PFSK-1 (cell line): ENCODE results near the gene ST7.

Source experiments
- FOXP2 ChIP-seq: optimal IDR thresholded peaks from 2 replicates; pipeline ENCODE3; 2011; ENCODE audit warnings: borderline replicate concordance, control low read depth, inconsistent platforms; ENCODE audit not compliant: insufficient read depth; ENCODE audit errors: extremely low read length, extremely low read depth
- POLR2AphosphoS5 ChIP-seq: IDR thresholded peaks from 2 replicates; pipeline ENCODE4 v1.6.1; 2012; ENCODE audit warnings: low read depth, mild to moderate bottlenecking, control low read depth, low read length, moderate library complexity
- SIN3A ChIP-seq: IDR thresholded peaks from 2 replicates; pipeline ENCODE4 v1.6.1; 2012; ENCODE audit warnings: mild to moderate bottlenecking, low read length, moderate library complexity, borderline replicate concordance; ENCODE audit not compliant: insufficient read depth
- TAF1 ChIP-seq: IDR thresholded peaks from 2 replicates; pipeline ENCODE4 v1.6.1; 2012; ENCODE audit warnings: low read length, control low read depth, borderline replicate concordance; ENCODE audit not compliant: insufficient read depth
- TF ChIP-seq, protein P1 (sequence below), 2 experiments: IDR thresholded peaks; 2 replicates each; pipeline versions ENCODE4 v1.6.1 to v1.8.0; 2011 to 2012; ENCODE audit warnings: low read depth in 2 of 2, low read length in 2 of 2, control low read depth in 1 of 2, inconsistent platforms in 1 of 2, mild to moderate bottlenecking in 1 of 2, moderate library complexity in 1 of 2; ENCODE audit not compliant: insufficient read depth in 1 of 2

The ST7 gene

DNA sequence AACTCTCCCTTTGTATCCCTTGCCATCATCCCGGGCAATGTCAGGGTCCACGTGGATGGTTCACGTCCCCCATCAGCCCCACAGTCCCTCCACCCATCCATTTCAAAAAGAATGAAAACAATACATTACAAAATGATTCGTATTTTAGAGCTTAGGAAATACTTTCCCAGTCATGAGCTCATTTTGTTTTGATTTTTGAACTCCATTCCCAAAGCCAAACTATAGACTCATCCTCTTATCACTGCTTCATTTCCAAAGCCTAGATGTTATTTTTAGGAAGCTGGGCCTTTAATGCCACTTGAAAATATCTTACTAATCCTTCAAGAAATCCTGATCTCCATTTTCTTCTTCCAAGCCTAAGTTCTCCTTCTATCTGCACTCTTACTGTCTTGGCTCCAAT, 297.5 kb downstream of the ST7 start:
- TF ChIP-seq FOXP2 (no peak), POLR2AphosphoS5 (no peak), SIN3A (no peak), TAF1 (no peak)
- TF ChIP-seq, protein P1, sequence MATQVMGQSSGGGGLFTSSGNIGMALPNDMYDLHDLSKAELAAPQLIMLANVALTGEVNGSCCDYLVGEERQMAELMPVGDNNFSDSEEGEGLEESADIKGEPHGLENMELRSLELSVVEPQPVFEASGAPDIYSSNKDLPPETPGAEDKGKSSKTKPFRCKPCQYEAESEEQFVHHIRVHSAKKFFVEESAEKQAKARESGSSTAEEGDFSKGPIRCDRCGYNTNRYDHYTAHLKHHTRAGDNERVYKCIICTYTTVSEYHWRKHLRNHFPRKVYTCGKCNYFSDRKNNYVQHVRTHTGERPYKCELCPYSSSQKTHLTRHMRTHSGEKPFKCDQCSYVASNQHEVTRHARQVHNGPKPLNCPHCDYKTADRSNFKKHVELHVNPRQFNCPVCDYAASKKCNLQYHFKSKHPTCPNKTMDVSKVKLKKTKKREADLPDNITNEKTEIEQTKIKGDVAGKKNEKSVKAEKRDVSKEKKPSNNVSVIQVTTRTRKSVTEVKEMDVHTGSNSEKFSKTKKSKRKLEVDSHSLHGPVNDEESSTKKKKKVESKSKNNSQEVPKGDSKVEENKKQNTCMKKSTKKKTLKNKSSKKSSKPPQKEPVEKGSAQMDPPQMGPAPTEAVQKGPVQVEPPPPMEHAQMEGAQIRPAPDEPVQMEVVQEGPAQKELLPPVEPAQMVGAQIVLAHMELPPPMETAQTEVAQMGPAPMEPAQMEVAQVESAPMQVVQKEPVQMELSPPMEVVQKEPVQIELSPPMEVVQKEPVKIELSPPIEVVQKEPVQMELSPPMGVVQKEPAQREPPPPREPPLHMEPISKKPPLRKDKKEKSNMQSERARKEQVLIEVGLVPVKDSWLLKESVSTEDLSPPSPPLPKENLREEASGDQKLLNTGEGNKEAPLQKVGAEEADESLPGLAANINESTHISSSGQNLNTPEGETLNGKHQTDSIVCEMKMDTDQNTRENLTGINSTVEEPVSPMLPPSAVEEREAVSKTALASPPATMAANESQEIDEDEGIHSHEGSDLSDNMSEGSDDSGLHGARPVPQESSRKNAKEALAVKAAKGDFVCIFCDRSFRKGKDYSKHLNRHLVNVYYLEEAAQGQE (IDR thresholded peaks at IDR 0.05; ENCODE audit: insufficient read depth in 1 of 2, low read depth in 2 of 2, low read length in 2 of 2) = no peak

DNA sequence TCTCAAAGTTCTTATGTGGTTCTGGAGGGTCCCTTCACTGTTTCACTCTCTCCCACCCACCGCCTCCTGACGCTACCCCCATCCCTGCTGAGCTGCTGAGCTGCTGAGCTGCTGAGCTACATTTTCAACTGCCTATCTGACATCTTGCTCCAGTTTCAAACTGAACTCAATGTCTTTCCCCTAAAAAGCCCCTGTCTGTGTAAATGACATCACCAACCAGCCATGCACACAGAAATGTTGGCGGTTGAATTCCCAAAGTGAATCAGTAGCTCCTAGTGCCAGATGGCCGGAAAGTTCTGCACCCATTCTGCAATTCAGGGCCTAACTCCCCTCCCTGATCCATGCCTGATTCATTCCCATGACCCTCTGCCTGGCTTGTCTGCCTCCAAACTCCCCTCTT, 298.4 kb downstream of the ST7 start:
- no peak for TF ChIP-seq SIN3A
- no peak for TF ChIP-seq POLR2AphosphoS5
- TF ChIP-seq, protein P1 (IDR thresholded peaks at IDR 0.05; ENCODE audit: insufficient read depth in 1 of 2, low read depth in 2 of 2, low read length in 2 of 2) = no peak
- TF ChIP-seq FOXP2 = no peak
- TF ChIP-seq TAF1 = no peak

DNA sequence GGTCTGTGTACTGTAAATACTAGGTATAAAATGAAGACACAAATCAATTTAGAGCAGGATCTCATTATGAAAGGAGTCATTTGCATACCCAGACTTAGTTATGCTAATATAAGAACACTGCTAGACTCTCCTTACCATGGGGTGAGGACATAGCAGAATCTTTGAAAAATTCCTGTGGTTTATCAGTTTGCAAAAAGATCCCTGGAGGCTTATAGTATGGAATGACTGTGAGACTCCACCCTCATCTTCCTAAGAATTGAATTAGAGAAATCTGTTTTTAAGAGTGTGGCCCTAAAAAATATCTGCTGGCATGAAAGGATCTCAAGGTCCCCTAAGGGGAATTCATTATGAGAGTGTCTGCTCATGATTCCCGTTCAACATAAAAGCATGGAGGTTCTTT, 306.3 kb downstream of the ST7 start:
- TF ChIP-seq, protein P1 (IDR thresholded peaks at IDR 0.05; ENCODE audit: insufficient read depth in 1 of 2, low read depth in 2 of 2, low read length in 2 of 2) = no peak
- no peak for TF ChIP-seq POLR2AphosphoS5
- TF ChIP-seq SIN3A = no peak
- no peak for TF ChIP-seq FOXP2
- no peak for TF ChIP-seq TAF1

DNA sequence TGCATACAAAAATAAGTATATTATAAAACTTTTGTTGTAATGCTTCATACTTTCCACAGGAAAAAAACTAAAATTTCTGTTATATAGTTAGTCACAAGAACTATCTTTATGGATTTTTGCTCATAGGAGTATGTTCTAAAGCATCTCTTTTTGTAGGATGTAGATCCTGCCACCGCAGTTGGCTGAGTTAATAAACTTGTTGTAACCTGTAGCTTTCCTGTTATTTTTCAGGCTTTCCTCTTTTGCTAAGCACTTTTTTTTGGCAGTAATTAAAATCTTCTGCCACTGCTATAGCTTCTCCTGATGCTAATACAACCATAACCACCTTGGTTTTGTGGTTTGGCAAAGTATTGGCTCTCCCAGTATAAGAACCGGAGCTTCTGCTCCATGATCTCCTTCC, 309.2 kb downstream of the ST7 start:
- TF ChIP-seq, protein P1 (IDR thresholded peaks at IDR 0.05; ENCODE audit: insufficient read depth in 1 of 2, low read depth in 2 of 2, low read length in 2 of 2) = no peak
- TF ChIP-seq POLR2AphosphoS5 = no peak
- no peak for TF ChIP-seq SIN3A
- TF ChIP-seq TAF1 = no peak
- TF ChIP-seq FOXP2 = no peak

DNA sequence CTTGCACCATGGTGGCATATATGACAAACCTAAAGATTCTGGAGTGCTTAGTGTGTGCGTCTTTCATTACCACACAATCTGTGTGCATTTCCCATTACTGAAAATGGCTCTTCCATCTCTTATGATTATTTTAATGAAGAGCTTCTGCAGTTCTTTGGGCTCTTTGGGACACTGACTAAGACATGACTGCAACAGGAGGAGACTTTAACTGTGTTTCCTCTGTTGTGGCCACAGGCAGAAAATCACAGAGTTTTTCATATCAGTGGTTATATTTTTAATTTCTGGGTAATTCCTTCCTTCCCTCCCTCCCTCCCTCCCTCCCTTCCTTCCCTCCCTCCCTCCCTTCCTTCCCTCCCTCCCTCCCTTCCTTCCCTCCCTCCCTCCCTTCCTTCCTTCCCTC, 311.4 kb downstream of the ST7 start:
- no peak for TF ChIP-seq FOXP2
- no peak for TF ChIP-seq SIN3A
- no peak for TF ChIP-seq POLR2AphosphoS5
- TF ChIP-seq TAF1 = no peak
- TF ChIP-seq, protein P1 (IDR thresholded peaks at IDR 0.05; ENCODE audit: insufficient read depth in 1 of 2, low read depth in 2 of 2, low read length in 2 of 2) = no peak
